GM18511 (cell line): ENCODE data around the gene SIGLECL1.

Source experiments
- ATAC-seq: cut with Tn5 transposase; IDR thresholded peaks from one replicate; pipeline ENCODE4 v1.9.1; 2021; ENCODE audit warnings: mild to moderate bottlenecking, moderate library complexity; ENCODE audit not compliant: unreplicated experiment

SIGLECL1 gene

GRCh38 chr19:51252306-51253079 lies 1.6 kb downstream of the SIGLECL1 start:
- no peak for ATAC-seq

- no peak for ATAC-seq
Observed at GRCh38 chr19:51253088-51253806, 2.4 kb downstream of the SIGLECL1 start.

- ATAC-seq, result no peak
Observed at GRCh38 chr19:51256155-51256625, 5.3 kb downstream of the SIGLECL1 start.

DNA sequence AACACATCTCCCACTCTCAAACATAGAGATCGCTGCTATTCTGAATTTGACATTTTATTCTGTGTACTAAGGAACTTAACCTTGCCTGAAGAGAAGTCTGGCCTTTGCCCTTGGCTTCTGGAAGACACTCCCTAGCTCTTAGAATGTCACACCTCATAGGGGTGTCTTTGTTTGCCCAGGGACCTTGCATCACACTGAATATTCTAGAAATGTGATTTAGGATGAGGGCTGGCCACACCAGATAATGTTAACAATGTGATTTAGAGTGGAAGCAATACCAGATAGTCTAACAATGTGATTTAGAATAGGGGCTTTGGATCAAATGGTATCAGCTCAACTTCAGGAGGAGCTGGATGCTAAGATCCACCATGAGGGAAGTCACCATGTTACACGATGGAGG lies 6.6 kb downstream of the SIGLECL1 start:
- ATAC-seq, result no peak

DNA sequence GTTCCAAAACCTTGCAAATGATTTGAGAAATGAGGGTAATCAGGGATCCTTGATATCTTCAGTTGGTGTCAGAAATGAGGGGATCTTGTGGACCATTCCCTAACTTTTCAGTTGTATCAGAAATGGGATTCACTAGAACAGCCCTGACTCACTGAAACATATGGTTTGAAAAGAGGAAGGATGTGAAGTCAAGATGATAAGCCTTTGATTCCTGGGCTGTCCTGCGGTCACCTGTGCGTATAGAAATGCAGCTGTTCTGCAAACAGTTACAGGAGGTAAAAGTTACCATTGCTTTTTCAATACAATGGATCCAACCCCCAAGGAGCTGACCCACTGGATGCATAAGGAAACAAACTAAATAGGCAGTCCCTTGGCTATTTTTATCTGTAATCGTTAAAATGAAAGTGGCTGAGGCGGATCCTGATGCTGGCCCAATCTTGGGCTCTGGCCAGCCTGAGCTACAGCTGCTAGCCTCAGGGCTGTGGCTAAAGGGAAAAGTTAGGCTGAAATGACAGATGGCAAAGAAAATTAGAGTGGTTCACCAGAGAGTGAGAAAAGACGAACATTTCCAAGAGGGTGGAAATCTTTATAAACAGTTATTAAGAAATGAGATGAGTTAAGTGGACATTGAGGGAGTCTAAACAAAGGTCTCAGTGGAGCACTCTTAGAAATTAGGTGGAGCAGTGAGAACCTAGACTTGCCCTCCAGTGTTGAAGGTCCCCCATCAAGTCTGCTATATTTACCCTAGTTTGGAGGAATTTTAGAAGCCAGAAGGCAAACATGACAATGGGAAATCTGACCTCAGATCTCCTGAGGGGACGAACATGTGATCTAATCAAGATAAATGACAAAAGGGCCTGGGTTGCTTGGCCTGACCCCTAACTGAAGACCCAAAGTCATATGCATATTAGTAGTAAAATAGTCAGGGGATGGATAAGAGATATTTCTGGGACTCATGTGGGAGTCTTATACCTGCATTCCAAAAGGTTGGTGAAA lies 7.6 kb downstream of the SIGLECL1 start:
- ATAC-seq, result no peak

DNA sequence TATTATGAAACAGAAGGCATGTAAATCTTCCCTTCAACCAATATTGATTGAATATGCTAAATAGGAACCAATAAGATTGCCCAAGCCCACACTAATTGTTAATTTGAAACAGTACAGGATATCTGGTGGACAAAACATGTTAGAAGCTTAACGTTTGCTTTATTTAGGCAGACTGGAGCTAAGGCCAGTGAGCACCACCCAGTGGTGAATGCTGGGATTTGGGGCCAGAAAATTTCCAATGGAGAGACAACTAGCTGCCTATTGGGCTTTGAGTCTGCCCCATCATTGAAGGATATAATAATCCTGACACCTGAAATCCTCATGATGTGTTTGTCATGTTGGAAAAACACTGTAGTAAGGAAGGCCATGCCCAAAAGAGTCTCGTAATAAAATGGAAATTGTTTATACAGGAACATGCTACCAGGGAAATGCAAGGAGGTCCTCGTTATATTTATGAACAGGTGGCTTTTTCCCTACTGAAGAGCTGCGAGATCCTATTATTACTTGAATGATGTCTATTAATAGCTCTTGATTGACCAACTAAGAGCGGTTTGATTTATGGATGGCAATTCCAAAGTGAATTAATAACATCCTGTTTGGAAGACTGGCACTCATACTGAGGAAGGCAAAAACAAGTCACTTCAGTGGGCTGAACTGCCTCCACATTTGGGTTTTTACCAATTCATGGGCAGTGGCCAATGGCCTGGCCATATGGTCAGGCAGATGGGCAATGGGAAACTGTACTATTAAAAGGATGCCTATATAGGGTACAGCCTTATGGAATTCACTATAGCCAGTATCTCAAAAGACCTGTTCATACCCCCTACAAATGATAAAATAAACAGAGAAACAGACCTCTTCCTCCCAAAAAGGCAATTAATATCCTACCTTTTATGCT lies 8.7 kb downstream of the SIGLECL1 start:
- ATAC-seq, result no peak

DNA sequence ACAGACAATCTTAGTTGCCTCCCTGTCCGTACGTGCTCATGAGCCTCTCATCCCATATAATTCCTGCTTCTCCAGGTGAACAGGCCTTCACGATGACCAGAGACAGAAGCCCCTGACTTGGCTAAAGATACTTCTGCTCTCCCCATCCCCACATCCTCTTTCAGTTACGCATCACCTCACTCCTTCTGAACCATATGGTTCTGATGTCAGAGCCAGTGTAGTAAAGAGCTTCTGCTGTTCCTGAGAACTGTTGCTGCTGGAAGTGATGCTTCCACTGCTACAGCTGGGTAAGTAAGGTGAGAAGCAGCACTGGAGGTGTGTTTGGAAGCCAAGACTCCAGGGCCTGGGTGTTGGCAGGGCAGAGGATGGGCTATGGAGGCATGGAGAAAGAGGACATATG lies 12.9 kb downstream of the SIGLECL1 start:
- no peak for ATAC-seq

DNA sequence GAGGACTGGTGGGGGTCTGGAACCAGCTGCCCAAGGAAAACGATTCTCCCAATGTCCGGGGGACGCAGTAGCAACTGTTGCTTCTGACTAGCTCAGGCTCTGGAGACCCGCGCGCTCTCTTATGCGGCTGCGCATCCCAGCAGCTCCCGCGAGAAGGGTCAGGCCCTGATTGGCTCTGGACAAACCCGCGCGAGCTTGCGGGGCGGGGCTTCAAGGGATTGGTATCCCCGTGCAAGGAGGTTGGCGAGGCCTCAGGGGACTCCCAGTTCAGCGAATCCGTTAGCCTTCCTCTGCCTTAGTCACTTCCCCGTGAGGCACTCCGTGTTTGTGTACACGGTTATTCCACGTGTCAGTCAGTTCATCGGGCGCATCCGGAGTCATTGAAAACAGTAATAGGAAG lies 20.2 kb downstream of the SIGLECL1 start:
- no peak for ATAC-seq

- ATAC-seq, result no peak
Observed at GRCh38 chr19:51272183-51272810, 21.4 kb downstream of the SIGLECL1 start.

- no peak for ATAC-seq
Observed at GRCh38 chr19:51274049-51274770, 23.3 kb downstream of the SIGLECL1 start.

DNA sequence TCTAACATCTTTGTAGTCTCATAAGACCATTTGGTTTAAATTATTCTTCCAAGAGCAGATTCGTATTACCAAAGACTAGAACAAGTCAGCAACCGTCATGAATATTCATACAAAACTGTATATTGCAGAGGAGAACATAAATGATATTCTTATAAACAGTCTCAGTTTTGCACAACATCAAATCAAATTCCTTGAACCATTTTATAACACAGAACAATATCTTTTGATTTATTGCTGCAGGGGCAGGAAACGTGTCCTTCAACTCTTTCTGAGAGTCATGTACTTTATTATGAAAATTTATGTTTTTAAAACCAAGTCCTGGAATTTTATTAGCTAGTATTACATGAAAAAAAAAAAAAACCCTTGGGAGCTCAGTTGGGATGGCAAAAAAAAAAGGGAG lies 26.2 kb downstream of the SIGLECL1 start:
- no peak for ATAC-seq

- no peak for ATAC-seq
Observed at GRCh38 chr19:51282335-51282734, 31.5 kb downstream of the SIGLECL1 start.

DNA sequence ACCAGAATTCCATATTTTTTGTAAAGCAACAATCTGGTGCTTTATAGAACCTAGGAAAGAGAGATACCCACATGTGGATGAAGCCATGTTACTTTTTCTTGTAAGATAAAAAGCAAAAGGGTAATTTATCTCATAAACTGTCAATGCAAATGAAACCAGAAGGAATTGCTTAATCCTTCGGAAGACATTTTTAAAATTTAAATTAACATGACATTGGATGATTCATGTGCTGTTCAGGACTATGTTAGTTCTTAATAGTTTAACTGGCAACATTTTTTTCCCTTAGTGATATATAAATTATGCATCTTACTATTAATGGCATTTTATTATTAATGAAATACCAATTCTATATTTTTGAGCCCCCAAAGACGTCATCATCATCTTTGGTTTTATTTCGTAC lies 34.8 kb downstream of the SIGLECL1 start:
- no peak for ATAC-seq

GRCh38 chr19:51289635-51290034 lies 38.8 kb downstream of the SIGLECL1 start:
- ATAC-seq, result no peak

GRCh38 chr19:51292971-51293370 lies 42.1 kb downstream of the SIGLECL1 start:
- ATAC-seq, result no peak

GRCh38 chr19:51293571-51294210 lies 42.8 kb downstream of the SIGLECL1 start:
- no peak for ATAC-seq

GRCh38 chr19:51294211-51294976 lies 43.5 kb downstream of the SIGLECL1 start:
- ATAC-seq, result no peak

GRCh38 chr19:51294977-51295375 lies 44.1 kb downstream of the SIGLECL1 start:
- no peak for ATAC-seq
